Skin epidermis (tissue), 12 donors: ENCODE measurements around the gene DOK3.
A peak's percentile ranks its signal among the peaks of the same experiment; 100 is the strongest.

ENCODE experiments used
- H3K27ac ChIP-seq, 21 experiments: fragments of 200-600 bp; sonication (generic) in 11 of 21; one replicate each; pipeline ENCODE4 v1.5.0; 2020; ENCODE audit warnings: mild to moderate bottlenecking in 3 of 21, inconsistent platforms in 2 of 21, moderate library complexity in 2 of 21
- H3K4me3 ChIP-seq, 7 experiments: fragments of 200-600 bp; sonication (generic) in 2 of 7; one replicate each; pipeline ENCODE4 v1.5.0; 2020; ENCODE audit warnings: inconsistent platforms in 2 of 7, mild to moderate bottlenecking in 2 of 7, moderate library complexity in 1 of 7

DOK3 gene, protein sequence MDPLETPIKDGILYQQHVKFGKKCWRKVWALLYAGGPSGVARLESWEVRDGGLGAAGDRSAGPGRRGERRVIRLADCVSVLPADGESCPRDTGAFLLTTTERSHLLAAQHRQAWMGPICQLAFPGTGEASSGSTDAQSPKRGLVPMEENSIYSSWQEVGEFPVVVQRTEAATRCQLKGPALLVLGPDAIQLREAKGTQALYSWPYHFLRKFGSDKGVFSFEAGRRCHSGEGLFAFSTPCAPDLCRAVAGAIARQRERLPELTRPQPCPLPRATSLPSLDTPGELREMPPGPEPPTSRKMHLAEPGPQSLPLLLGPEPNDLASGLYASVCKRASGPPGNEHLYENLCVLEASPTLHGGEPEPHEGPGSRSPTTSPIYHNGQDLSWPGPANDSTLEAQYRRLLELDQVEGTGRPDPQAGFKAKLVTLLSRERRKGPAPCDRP

GRCh38 chr5:177509381-177509951 lies at the start of gene DOK3:
TSS of gene DOK3 (minus strand) at chr5:177509826. CDS start at chr5:177509540, 286 bp downstream.
- peak within 1 kb of the TSS; percentile 17 to 37 (median 26) for H3K4me3 ChIP-seq
- peak within 1 kb of the TSS in 20 of 21 experiments; percentile 7 to 88 (median 70) for H3K27ac ChIP-seq

DNA sequence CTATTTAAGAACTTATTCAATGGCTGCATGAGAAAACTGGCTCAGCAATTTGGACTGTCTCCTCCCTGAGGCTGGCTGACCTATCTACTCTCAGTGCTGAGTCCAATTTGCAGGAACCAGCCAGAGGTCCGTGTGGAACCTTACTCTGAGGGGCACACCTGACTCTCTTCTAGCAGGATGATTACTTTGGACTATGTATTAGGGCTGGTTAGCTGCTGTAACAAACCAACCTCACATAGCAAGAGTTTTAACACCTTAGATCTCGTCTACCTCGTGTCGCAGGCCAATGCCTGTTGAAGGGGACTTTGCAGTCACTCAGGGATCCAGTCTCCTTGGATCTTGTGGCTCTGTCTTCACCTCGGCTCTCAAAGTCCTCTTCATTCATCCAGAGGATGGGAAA lies 48.2 kb upstream of the DOK3 start:
- no peak overlapping the region for H3K27ac ChIP-seq
- H3K4me3 ChIP-seq: no peak overlapping the region

GRCh38 chr5:177557041-177557647 lies 47.5 kb upstream of the DOK3 start:
- Histone ChIP-seq H3K4me3 (no peak overlapping the region), H3K27ac (no peak overlapping the region)

GRCh38 chr5:177555665-177556064 lies 46.0 kb upstream of the DOK3 start:
- no peak overlapping the region for H3K27ac ChIP-seq
- H3K4me3 ChIP-seq: no peak overlapping the region

DNA sequence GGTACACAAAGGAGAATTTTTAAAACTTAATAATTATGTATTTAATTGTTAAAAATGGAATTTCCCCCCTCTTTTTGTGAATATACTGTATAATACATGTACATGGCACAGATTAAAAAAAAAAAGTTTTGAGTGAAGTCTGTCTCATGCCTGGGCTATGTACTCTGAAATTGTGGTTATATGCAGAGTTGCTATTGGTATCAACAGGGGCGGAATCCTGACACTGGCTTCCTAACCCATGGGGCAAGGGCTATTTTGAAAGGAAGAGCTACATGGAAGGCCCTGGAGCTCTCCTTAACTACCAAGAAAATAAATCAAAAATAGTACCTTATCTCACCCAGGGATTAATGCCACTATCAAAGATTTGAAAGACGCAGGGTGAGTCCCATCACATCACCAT lies 45.6 kb upstream of the DOK3 start:
- H3K27ac ChIP-seq: no peak overlapping the region

GRCh38 chr5:177554474-177555111 lies 45.0 kb upstream of the DOK3 start, which contains the start of gene FAM193B:
TSS of gene FAM193B (minus strand) at chr5:177554563. CDS start at chr5:177554458, 105 bp downstream.
- peak within 1 kb of the TSS; percentile 78 to 99 (median 93) for H3K4me3 ChIP-seq
- peak within 1 kb of the TSS; percentile 49 to 91 (median 87) for H3K27ac ChIP-seq

More for the DNA sequence above, 45.6 kb upstream of the DOK3 start:
- peak overlapping the region in 1 of 7 experiments; percentile 94 for H3K4me3 ChIP-seq

- H3K4me3 ChIP-seq: peak overlapping the region; percentile 78 to 99 (median 93)
- peak overlapping the region; percentile 49 to 91 (median 87) for H3K27ac ChIP-seq
Observed at GRCh38 chr5:177553671-177554429, 44.2 kb upstream of the DOK3 start.

- Histone ChIP-seq H3K4me3 (peak overlapping the region; percentile 78 to 99 (median 93)), H3K27ac (peak overlapping the region in 18 of 21 experiments; percentile 77 to 91 (median 88))
Observed at GRCh38 chr5:177552839-177553455, 43.3 kb upstream of the DOK3 start.

DNA sequence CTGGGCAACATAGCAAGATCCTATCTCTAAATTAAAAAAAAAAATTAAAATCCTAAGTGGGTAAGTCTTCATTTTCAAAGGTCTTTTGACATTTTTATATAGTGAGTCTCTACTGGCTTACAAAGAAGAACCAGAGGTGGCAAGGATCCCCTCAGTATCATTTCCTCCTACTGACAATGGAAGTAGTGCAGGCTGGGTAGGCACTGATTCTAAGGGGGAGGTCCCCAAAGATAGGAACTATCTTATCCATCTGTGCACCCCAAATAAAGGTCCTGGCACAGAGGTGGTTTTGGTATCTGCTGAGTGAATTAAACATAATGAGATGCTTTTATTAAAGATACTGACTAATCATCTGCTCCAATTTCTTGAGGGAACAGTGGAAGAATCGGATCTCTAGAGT lies 40.5 kb upstream of the DOK3 start:
- Histone ChIP-seq H3K4me3 (no peak overlapping the region), H3K27ac (peak overlapping the region in 1 of 21 experiments; percentile 75)

- Histone ChIP-seq H3K27ac (peak overlapping the region in 6 of 21 experiments; percentile 21 to 75 (median 37)), H3K4me3 (no peak overlapping the region)
Observed at GRCh38 chr5:177548495-177548894, 38.9 kb upstream of the DOK3 start.

DNA sequence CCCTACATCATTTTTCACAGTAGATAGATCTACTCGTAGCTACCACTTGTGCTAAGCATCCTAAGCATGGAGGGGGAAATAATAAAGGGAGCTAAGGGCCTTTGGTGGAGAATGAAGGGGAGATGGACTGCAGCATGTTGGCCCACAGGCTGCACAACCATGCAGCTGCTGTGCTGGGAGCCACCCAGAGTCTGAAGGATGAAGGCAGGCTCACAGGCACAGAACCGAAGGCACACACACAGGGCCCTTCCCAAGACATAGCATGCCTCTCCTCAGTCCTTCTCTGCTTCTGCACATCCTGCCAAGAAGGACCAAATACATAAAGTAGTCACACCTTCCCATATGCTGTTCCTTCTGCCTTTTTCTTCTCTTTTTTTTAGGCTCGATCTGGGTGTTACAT lies 38.1 kb upstream of the DOK3 start:
- no peak overlapping the region for H3K4me3 ChIP-seq
- peak overlapping the region in 7 of 21 experiments; percentile 2 to 75 (median 38) for H3K27ac ChIP-seq

DNA sequence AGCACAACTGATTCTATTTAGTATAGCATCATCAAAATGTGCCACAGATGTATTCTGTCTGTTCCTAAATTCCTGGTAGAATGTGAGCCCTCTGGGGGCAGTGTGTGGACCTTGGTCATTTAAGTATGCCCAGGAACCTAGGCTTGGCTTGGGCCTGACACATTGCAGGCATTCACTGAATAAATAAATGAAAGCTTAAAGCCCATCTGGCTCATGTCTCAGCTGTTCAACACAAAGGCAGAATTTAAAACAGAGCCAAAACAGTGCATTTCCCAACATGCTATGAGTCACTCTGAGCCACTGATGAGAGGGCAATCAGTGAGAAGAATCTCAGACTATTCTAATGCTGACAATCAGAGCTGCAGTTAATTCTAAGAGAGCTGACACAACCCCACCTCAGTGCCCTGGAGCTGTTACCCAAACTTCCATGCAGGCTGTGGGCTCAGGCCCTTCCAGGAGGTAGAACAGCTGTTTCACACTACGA lies 36.7 kb upstream of the DOK3 start:
- Histone ChIP-seq H3K4me3 (no peak overlapping the region), H3K27ac (peak overlapping the region in 20 of 21 experiments; percentile 6 to 85 (median 70))

DNA sequence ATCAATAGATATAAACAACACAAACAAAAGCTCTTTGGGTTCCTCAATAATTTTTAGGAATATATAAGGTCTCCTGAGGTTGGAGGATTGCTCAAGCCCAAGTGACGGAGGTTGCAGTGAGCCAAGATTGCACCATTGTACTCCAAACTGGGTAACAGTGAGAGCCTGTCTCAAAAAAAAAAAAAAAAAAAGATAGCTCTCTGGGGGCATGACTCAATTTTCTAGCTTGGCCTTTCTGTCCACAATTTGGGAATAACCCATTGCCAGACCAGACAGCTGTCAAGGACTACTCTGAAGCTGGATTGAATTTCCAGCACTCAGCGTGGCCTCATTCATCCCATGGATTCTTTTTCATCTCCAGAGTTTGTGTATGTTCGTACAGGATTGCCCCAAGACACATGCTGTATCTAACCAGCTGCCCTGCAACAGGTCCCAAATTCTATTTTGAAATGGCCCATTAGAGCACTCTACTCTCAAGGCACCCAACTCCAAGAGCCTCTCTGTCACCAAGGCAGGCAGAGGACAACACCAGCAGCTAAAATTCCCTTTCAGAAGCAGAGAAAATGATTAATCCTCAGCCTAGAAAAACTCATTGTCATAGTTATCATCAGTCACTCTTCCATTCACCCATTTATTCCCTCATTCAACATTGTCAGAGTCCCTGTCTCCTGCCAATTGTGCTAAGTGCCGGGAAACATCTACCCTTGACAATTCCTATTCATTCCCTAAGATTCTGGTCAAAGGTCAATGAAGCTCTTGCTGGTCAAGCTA lies 36.0 kb upstream of the DOK3 start:
- H3K27ac ChIP-seq: peak overlapping the region in 20 of 21 experiments; percentile 6 to 85 (median 70)
- no peak overlapping the region for H3K4me3 ChIP-seq

GRCh38 chr5:177542816-177543465 lies 33.3 kb upstream of the DOK3 start:
- H3K4me3 ChIP-seq: no peak overlapping the region
- no peak overlapping the region for H3K27ac ChIP-seq

GRCh38 chr5:177540438-177540837 lies 30.8 kb upstream of the DOK3 start:
- peak overlapping the region in 14 of 21 experiments; percentile 0 to 68 (median 46) for H3K27ac ChIP-seq
- no peak overlapping the region for H3K4me3 ChIP-seq

DNA sequence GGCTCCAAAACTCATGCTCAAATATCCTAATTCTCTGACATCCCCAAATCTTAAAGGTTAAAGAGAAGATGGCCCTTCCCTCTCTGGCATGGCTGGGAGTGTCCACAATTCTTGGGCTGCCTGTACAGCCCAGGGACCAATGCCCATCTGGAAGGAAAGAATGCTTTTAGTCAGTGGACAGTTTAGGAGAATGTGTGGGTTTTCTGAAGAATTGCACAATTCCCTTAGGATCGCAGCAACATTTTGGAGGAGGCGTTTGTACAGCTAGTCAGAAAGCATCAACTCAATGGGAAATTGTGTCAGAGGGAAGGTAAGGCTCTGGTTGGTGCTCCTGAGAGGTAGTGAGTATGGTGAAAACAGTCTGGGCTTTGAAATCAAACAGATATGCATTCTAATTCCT lies 29.8 kb upstream of the DOK3 start:
- peak overlapping the region in 19 of 21 experiments; percentile 3 to 76 (median 53) for H3K27ac ChIP-seq
- no peak overlapping the region for H3K4me3 ChIP-seq

GRCh38 chr5:177538876-177539275 lies 29.2 kb upstream of the DOK3 start:
- Histone ChIP-seq H3K4me3 (no peak overlapping the region), H3K27ac (peak overlapping the region in 20 of 21 experiments; percentile 13 to 76 (median 58))
